Right hindlimb (tissue), 1 donor: ENCODE measurements around the gene KCTD21.

Experiments used
- DNase-seq: peaks from one replicate; pipeline ENCODE4 v3.0.0-alpha.2; 2018

KCTD21 gene

GRCh38 chr11:78138694-78139421, 49.6 kb downstream of the KCTD21 start:
- DNase-seq = no peak

DNA sequence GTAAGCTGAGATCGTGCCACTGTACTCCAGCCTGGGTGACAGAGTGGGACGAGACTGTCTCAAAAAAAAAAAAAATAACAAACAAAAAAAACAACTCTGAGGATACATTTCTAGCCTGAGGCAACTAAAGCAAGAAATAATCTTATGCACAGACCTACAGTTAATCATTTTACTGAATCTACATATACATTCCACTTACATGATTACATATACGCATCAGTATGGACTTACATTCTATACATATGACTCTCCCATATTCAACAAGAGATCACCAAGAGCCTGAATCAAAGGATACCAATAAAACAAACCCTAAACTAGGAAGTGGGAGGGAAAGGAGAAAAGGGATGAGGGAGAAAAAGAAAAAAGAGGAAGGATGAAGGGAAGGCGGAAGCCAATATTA, 50.1 kb downstream of the KCTD21 start:
- no peak for DNase-seq

DNA sequence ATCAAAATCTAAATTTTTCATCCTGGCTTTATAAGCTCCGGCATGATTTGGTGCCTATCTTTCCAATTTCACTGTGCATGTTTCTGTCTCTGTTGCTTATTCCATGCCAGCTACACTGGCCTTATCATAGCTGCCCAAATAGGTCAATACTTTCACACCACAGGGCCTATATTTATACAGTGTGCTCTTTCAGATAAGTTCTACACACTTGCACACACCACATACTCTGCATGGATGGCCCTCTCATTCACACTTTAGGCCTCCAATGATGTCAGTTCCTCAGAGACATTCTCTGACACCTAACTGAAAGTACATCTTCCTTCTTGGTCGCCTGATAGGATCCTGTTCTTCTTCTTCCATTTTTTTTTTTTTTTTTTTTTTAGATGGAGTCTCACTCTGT, 56.0 kb downstream of the KCTD21 start:
- no peak for DNase-seq

DNA sequence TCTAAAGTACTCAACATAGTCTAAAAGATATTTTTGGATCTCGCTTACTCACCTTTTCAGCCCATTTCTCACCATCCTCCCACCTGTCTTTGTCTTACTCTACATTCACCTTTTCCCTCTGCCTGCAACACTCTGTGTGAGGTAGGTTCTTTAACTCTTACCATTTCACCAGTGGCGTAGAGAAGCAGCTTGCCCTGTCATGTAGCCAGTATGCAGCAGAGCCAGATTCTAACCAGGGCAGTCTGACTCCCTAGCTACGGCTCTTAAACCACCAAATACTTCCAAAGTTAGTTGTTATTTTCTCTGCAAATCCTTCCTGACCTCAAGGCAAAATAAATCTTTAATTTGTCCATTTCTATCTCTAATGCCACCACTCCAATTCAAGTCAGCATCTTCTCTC, 56.5 kb downstream of the KCTD21 start:
- no peak for DNase-seq

- DNase-seq = no peak
Observed at GRCh38 chr11:78127403-78127802, 61.0 kb downstream of the KCTD21 start.
